Caco-2 (cell line): ENCODE data around the gene KIFBP. TPM values are rescaled to one million over a fixed set of nuclear protein-coding genes. Genes with fewer than 3 reads are reported as not detected.

Experiments
- BruUV-seq: library from RNA; stranded (reverse); fragments of 400-500 nt; replicated peaks from 2 replicates; lab custom pipeline; 2021; lab: Mats Ljungman, UMichigan
- CTCF ChIA-PET: fragments of 300-600 bp; sonication (Branson Sonifier 250); formaldehyde crosslinking; loops from one replicate; lab custom pipeline; 2022; ENCODE audit warnings: antibody characterized with exemption; lab: Charles Lee
- POLR2A ChIA-PET: fragments of 300-600 bp; sonication (Branson Sonifier 250); formaldehyde crosslinking; loops from one replicate; lab custom pipeline; 2022; ENCODE audit warnings: antibody characterized with exemption; lab: Charles Lee
- DNase-seq, 2 experiments: peaks; one replicate each; pipeline versions ENCODE4 v3.0.0 to v3.0.0-alpha.2; 2020 to 2022
- H3K27me3 ChIP-seq: replicated peaks from 2 replicates; pipeline ENCODE4 v1.6.0; 2011; ENCODE audit warnings: low read length; ENCODE audit not compliant: control insufficient read depth, insufficient read depth
- H3K36me3 ChIP-seq: 2 replicates; pipeline ENCODE4 v1.5.1; 2011; ENCODE audit warnings: low read length; ENCODE audit not compliant: control insufficient read depth, insufficient read depth
- H3K4me1 ChIP-seq: fragments of 250-450 bp; sonication (Bioruptor Pico); 2 replicates; pipeline ENCODE4 v1.5.1; 2020; ENCODE audit warnings: mild to moderate bottlenecking
- H3K4me3 ChIP-seq: 2 replicates; pipeline ENCODE4 v1.5.1; 2011; ENCODE audit warnings: low read depth, mild to moderate bottlenecking, control low read depth, low read length
- H3K9me3 ChIP-seq: fragments of 250-450 bp; sonication (Bioruptor Pico); 2 replicates; pipeline ENCODE4 v1.5.1; 2020; ENCODE audit warnings: mild to moderate bottlenecking, moderate library complexity
- H3K27ac Mint-ChIP-seq: one replicate; pipeline ENCODE4 v1.8.0; 2022; ENCODE audit warnings: mixed read lengths; ENCODE audit not compliant: unreplicated experiment
- H3K27me3 Mint-ChIP-seq: one replicate; pipeline ENCODE4 v1.8.0; 2022; ENCODE audit warnings: mixed read lengths; ENCODE audit not compliant: insufficient read depth, unreplicated experiment
- H3K36me3 Mint-ChIP-seq: one replicate; pipeline ENCODE4 v1.8.0; 2022; ENCODE audit warnings: mild to moderate bottlenecking, mixed read lengths; ENCODE audit not compliant: insufficient read depth, unreplicated experiment
- H3K4me1 Mint-ChIP-seq: one replicate; pipeline ENCODE4 v1.8.0; 2022; ENCODE audit warnings: low read depth, mixed read lengths; ENCODE audit not compliant: unreplicated experiment
- H3K4me3 Mint-ChIP-seq: one replicate; pipeline ENCODE4 v1.8.0; 2022; ENCODE audit warnings: mild to moderate bottlenecking, moderate library complexity, mixed read lengths; ENCODE audit not compliant: unreplicated experiment
- H3K9me3 Mint-ChIP-seq: one replicate; pipeline ENCODE4 v1.8.0; 2022; ENCODE audit warnings: mixed read lengths; ENCODE audit not compliant: unreplicated experiment
- intact Hi-C: fragments of 100-400 bp; cut with micrococcal nuclease; formaldehyde crosslinking; loops from one replicate; pipeline ENCODE4 v1.10.0; 2022; ENCODE audit not compliant: unreplicated experiment
- total RNA-seq: library from RNA; stranded (reverse); gene quantifications from 2 replicates; pipeline ENCODE4 v1.2.3, GENCODE V29; 2022
- TF ChIP-seq, protein P1 (sequence below), 2 experiments: fragments of 200-600 bp in 1 of 2; IDR thresholded peaks; 1 replicate in 1 of 2; 2 replicates in 1 of 2; pipeline versions ENCODE4 v1.5.1 to v1.8.0; 2011 to 2022; ENCODE audit warnings: antibody characterized with exemption in 1 of 2, control low read depth in 1 of 2, inconsistent platforms in 1 of 2, low read depth in 1 of 2, low read length in 1 of 2, mild to moderate bottlenecking in 1 of 2, moderate library complexity in 1 of 2; ENCODE audit not compliant: insufficient read depth in 1 of 2, severe bottlenecking in 1 of 2, unreplicated experiment in 1 of 2

The KIFBP gene
- total RNA-seq, 1 experiment from 2014 or later, result 58.9 TPM

GRCh38 chr10:68997211-68997610, 8.6 kb downstream of the KIFBP start:
- no peak overlapping the region for H3K4me3 ChIP-seq
- POLR2A ChIA-PET, result no interaction called here
- H3K36me3 ChIP-seq, result peaks cover 2% of the 10 kb centered on the region; the same call in 1 of the 2 replicates
- intact Hi-C loops, result no loop called here
- Mint-ChIP-seq H3K4me1 (peaks cover 12% of the 10 kb centered on the region), H3K4me3 (no peak overlapping the region), H3K27me3 (no peaks in the 10 kb centered on the region), H3K27ac (no peak overlapping the region), H3K9me3 (no peaks in the 10 kb centered on the region), H3K36me3 (peaks cover 33% of the 10 kb centered on the region)
- CTCF ChIA-PET, result no interaction called here
- no peak for DNase-seq
- H3K9me3 ChIP-seq, result no peaks in the 10 kb centered on the region
- TF ChIP-seq, protein P1, sequence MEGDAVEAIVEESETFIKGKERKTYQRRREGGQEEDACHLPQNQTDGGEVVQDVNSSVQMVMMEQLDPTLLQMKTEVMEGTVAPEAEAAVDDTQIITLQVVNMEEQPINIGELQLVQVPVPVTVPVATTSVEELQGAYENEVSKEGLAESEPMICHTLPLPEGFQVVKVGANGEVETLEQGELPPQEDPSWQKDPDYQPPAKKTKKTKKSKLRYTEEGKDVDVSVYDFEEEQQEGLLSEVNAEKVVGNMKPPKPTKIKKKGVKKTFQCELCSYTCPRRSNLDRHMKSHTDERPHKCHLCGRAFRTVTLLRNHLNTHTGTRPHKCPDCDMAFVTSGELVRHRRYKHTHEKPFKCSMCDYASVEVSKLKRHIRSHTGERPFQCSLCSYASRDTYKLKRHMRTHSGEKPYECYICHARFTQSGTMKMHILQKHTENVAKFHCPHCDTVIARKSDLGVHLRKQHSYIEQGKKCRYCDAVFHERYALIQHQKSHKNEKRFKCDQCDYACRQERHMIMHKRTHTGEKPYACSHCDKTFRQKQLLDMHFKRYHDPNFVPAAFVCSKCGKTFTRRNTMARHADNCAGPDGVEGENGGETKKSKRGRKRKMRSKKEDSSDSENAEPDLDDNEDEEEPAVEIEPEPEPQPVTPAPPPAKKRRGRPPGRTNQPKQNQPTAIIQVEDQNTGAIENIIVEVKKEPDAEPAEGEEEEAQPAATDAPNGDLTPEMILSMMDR (IDR thresholded peaks at IDR 0.05; ENCODE audit: insufficient read depth in 1 of 2, low read depth in 1 of 2, low read length in 1 of 2, severe bottlenecking in 1 of 2, unreplicated experiment in 1 of 2), result no peak
- no peaks in the 10 kb centered on the region for H3K27me3 ChIP-seq
- H3K4me1 ChIP-seq, result no peaks in the 10 kb centered on the region
- no TSS peak for BruUV-seq

GRCh38 chr10:69004821-69005220, 16.2 kb downstream of the KIFBP start:
- H3K27me3 ChIP-seq, result no peaks in the 10 kb centered on the region
- no peaks in the 10 kb centered on the region for H3K4me1 Mint-ChIP-seq
- TF ChIP-seq, protein P1 (IDR thresholded peaks at IDR 0.05; ENCODE audit: insufficient read depth in 1 of 2, low read depth in 1 of 2, low read length in 1 of 2, severe bottlenecking in 1 of 2, unreplicated experiment in 1 of 2), result peak; percentile 64 to 75
- H3K36me3 Mint-ChIP-seq, result peaks cover 32% of the 10 kb centered on the region
- BruUV-seq, result no TSS peak
- H3K27me3 Mint-ChIP-seq, result no peaks in the 10 kb centered on the region
- H3K4me3 ChIP-seq, result no peak overlapping the region
- ChIA-PET CTCF (interaction anchor here (0.7 to 1.6 kb wide), 6 partner anchors 14 to 388 kb away, joined by 3 to 19 read pairs (median 4); partner anchors contain the start of gene KIFBP), POLR2A (no interaction called here)
- no peaks in the 10 kb centered on the region for H3K4me1 ChIP-seq
- H3K9me3 Mint-ChIP-seq, result no peaks in the 10 kb centered on the region
- H3K9me3 ChIP-seq, result no peaks in the 10 kb centered on the region
- no peak for DNase-seq
- H3K36me3 ChIP-seq, result no peaks in the 10 kb centered on the region; the same call in 1 of the 2 replicates
- intact Hi-C loops, result loop anchor here (1.0 kb wide), 3 partner anchors 88 to 387 kb away; no protein-coding TSS in a partner anchor
- H3K4me3 Mint-ChIP-seq, result no peak overlapping the region
- H3K27ac Mint-ChIP-seq, result no peak overlapping the region

GRCh38 chr10:69005704-69006485, 17.3 kb downstream of the KIFBP start:
- no peaks in the 10 kb centered on the region; the same call in 1 of the 2 replicates for H3K36me3 ChIP-seq
- ChIA-PET POLR2A (no interaction called here), CTCF (interaction anchor here (0.7 to 1.6 kb wide), 2 partner anchors 87 to 91 kb away, joined by 3 to 19 read pairs; no protein-coding TSS in a partner anchor)
- intact Hi-C loops, result loop anchor here (1.0 kb wide), 2 partner anchors 87 to 117 kb away; no protein-coding TSS in a partner anchor
- Mint-ChIP-seq H3K4me3 (no peak overlapping the region), H3K27ac (no peak overlapping the region), H3K27me3 (no peaks in the 10 kb centered on the region), H3K9me3 (no peaks in the 10 kb centered on the region), H3K36me3 (peaks cover 30% of the 10 kb centered on the region), H3K4me1 (no peaks in the 10 kb centered on the region)
- TF ChIP-seq, protein P1 (IDR thresholded peaks at IDR 0.05; ENCODE audit: insufficient read depth in 1 of 2, low read depth in 1 of 2, low read length in 1 of 2, severe bottlenecking in 1 of 2, unreplicated experiment in 1 of 2), result no peak
- no peaks in the 10 kb centered on the region for H3K9me3 ChIP-seq
- no peaks in the 10 kb centered on the region for H3K27me3 ChIP-seq
- H3K4me1 ChIP-seq, result no peaks in the 10 kb centered on the region
- BruUV-seq, result no TSS peak
- H3K4me3 ChIP-seq, result no peak overlapping the region
- DNase-seq, result no peak
